ENCODE results near the gene ICOSLG.

Gene ICOSLG

DNA sequence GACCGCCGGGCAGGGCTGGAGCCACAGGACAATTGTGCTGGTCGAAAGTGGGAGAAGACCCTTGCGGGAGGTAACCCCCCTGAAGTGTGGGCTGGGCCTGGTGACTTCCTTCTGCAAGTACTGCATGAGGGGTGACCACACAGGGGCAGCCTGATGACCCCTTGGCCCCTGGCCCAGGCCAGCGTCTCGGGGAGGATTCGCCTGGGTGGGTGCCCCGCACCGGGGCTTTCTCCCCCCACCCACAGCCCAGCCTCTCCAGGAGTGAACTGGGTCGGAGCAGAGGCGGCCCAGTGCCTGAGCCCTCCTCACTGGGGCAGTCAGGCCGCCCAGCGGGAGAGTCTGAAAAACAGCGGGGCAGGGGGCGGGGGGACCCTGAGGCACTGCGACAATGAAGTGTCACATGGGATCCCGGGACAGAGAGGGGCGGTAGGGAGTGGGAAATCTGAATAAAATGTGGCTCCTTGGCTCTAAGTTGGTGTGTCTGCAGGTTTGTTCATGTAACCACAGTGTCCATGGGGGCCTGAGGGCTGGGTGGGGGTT lies 22.5 kb upstream of the ICOSLG start:
- no peak overlapping the region for H3K27ac ChIP-seq (ENCODE audit: low read length)
- no peaks in the 10 kb centered on the region for H3K79me2 ChIP-seq (ENCODE audit: low read length)
- no peak overlapping the region for H2AFZ ChIP-seq (ENCODE audit: low read length)
- H3K4me1 ChIP-seq (ENCODE audit: low read length) = no peaks in the 10 kb centered on the region
- no peak for TF ChIP-seq EZH2phosphoT487 (IDR thresholded peaks at IDR 0.05; ENCODE audit: low read length)
- TF ChIP-seq EZH2 (optimal IDR thresholded peaks at IDR 0.05; ENCODE audit: low read depth, low read length) = no peak
- TF ChIP-seq, protein P1, sequence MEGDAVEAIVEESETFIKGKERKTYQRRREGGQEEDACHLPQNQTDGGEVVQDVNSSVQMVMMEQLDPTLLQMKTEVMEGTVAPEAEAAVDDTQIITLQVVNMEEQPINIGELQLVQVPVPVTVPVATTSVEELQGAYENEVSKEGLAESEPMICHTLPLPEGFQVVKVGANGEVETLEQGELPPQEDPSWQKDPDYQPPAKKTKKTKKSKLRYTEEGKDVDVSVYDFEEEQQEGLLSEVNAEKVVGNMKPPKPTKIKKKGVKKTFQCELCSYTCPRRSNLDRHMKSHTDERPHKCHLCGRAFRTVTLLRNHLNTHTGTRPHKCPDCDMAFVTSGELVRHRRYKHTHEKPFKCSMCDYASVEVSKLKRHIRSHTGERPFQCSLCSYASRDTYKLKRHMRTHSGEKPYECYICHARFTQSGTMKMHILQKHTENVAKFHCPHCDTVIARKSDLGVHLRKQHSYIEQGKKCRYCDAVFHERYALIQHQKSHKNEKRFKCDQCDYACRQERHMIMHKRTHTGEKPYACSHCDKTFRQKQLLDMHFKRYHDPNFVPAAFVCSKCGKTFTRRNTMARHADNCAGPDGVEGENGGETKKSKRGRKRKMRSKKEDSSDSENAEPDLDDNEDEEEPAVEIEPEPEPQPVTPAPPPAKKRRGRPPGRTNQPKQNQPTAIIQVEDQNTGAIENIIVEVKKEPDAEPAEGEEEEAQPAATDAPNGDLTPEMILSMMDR (IDR thresholded peaks at IDR 0.05; ENCODE audit: low read length) = no peak
- H3F3A ChIP-seq (ENCODE audit: insufficient read depth, low read length) = no peaks in the 10 kb centered on the region
- peaks cover 36% of the 10 kb centered on the region for H3K27me3 ChIP-seq (replicated peaks; ENCODE audit: insufficient read depth, low read length)
- no peaks in the 10 kb centered on the region for H3K36me3 ChIP-seq (replicated peaks; ENCODE audit: insufficient read depth, low read length)
- no peak overlapping the region for H3K4me3 ChIP-seq (ENCODE audit: low read length)
- H3K9ac ChIP-seq (ENCODE audit: low read length) = no peak overlapping the region
- no peaks in the 10 kb centered on the region for H4K20me1 ChIP-seq (ENCODE audit: insufficient read depth, low read length)
- H3K9me2 ChIP-seq (replicated peaks; ENCODE audit: insufficient read depth, low read length) = no peaks in the 10 kb centered on the region
- no peak overlapping the region for H3K4me2 ChIP-seq (ENCODE audit: low read depth, low read length)
- DNase-seq = no peak
- H3K9me3 ChIP-seq (replicated peaks; ENCODE audit: insufficient read depth, low read length) = no peaks in the 10 kb centered on the region

DNA sequence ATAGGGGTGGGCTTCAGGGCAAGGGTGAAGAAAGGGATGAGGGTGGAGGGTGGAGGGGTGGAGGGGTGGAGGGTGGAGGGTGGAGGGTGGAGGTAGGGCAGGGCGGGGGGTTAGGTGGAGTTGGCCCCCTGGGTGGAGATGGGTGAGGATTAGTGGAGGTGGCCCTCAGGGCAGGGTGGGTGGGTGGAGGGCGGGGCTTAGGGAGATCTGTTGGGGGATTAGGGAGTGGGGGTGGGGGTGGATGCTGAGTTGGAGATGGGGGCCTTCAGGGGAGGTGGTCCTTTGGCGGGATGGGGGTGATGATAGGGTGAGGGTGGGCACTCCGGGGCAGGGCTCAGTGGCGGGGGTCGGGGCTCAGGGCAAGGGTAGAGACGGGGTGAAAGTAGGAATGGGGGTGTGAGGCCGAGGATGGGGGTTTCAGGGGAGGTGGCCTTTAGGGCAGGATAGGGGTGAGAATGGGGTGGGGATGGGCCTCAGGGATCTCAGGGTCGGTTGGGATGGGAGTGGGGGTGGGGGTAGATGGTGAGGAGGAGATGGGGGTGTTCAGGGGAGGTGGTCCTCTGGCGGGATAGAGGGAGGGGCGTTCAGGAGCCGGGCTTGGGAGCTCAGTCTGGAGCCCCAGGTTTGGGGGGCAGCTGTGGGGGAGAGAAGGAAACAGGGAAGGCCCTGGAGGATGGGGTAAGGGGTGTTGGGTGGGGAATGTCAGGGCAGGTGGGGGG lies 21.8 kb upstream of the ICOSLG start:
- H3F3A ChIP-seq (ENCODE audit: insufficient read depth, low read length) = no peaks in the 10 kb centered on the region

DNA sequence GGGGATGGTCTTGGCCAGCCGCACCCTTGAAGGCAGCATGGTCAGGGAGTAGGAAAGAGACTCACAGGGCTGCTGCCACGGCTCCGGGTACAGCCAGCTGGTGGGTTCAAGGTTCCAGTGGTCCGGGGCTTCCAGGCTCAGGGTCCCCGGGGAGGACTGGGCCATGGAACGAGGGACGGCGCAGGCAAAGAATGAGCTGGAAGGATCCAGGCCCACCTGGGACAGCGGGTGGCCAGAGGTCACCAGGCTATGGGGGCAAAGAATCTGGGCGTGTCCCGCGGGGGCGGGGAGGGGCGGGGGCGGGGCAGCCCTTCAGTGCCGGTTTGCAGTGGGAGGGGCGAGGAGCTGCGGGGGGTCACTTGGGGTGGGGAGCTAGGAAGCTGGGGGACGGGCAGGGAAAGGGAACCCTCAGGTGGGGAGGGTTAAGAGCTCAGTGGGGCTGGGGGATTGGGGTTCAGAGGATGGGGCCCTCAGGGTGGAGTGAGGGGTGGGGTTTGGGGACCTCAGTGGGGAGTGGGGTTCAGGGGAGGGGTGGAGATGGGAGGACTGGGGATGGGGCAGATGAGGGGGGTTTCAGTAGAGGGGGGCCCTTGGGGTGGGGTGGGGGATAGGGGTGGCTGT lies 21.0 kb upstream of the ICOSLG start, which contains the start of gene DNMT3L:
DNMT3L (minus strand) TSS at position 223 of the 621 bp plus-strand sequence. CDS start 638 bp downstream, outside the sequence.
- no peak within 1 kb of the TSS for H2AFZ ChIP-seq (ENCODE audit: low read length)
- no peaks in the 10 kb centered on the region for H3K9me2 ChIP-seq (replicated peaks; ENCODE audit: insufficient read depth, low read length)
- H3K36me3 ChIP-seq (replicated peaks; ENCODE audit: insufficient read depth, low read length) = no peaks in the 10 kb centered on the region
- H3F3A ChIP-seq (ENCODE audit: insufficient read depth, low read length) = no peaks in the 10 kb centered on the region
- H3K27ac ChIP-seq (ENCODE audit: low read length) = no peak within 1 kb of the TSS
- H3K79me2 ChIP-seq (ENCODE audit: low read length) = no peaks in the 10 kb centered on the region
- no peak for DNase-seq
- H3K27me3 ChIP-seq (replicated peaks; ENCODE audit: insufficient read depth, low read length) = peaks cover 42% of the 10 kb centered on the region
- no peaks in the 10 kb centered on the region for H3K9me3 ChIP-seq (replicated peaks; ENCODE audit: insufficient read depth, low read length)
- no peak within 1 kb of the TSS for H3K4me2 ChIP-seq (ENCODE audit: low read depth, low read length)
- H3K9ac ChIP-seq (ENCODE audit: low read length) = no peak within 1 kb of the TSS
- H4K20me1 ChIP-seq (ENCODE audit: insufficient read depth, low read length) = no peaks in the 10 kb centered on the region
- H3K4me1 ChIP-seq (ENCODE audit: low read length) = no peaks in the 10 kb centered on the region
- no peak within 1 kb of the TSS for H3K4me3 ChIP-seq (ENCODE audit: low read length)
- TF ChIP-seq EZH2phosphoT487 (IDR thresholded peaks at IDR 0.05; ENCODE audit: low read length) = no peak
- no peak for TF ChIP-seq EZH2 (optimal IDR thresholded peaks at IDR 0.05; ENCODE audit: low read depth, low read length)
- TF ChIP-seq, protein P1 (IDR thresholded peaks at IDR 0.05; ENCODE audit: low read length) = no peak

More for the DNA sequence above, 21.8 kb upstream of the ICOSLG start:
- TF ChIP-seq, protein P1 (IDR thresholded peaks at IDR 0.05; ENCODE audit: low read length) = no peak
- TF ChIP-seq EZH2phosphoT487 (IDR thresholded peaks at IDR 0.05; ENCODE audit: low read length) (no peak), EZH2 (optimal IDR thresholded peaks at IDR 0.05; ENCODE audit: low read depth, low read length) (no peak)
- no peak for DNase-seq
- H3K9ac ChIP-seq (ENCODE audit: low read length) = no peak overlapping the region
- H3K36me3 ChIP-seq (replicated peaks; ENCODE audit: insufficient read depth, low read length) = no peaks in the 10 kb centered on the region
- no peaks in the 10 kb centered on the region for H3K4me1 ChIP-seq (ENCODE audit: low read length)
- no peak overlapping the region for H3K4me3 ChIP-seq (ENCODE audit: low read length)
- no peak overlapping the region for H3K4me2 ChIP-seq (ENCODE audit: low read depth, low read length)
- H3K27ac ChIP-seq (ENCODE audit: low read length) = no peak overlapping the region
- peaks cover 42% of the 10 kb centered on the region for H3K27me3 ChIP-seq (replicated peaks; ENCODE audit: insufficient read depth, low read length)
- H3K9me2 ChIP-seq (replicated peaks; ENCODE audit: insufficient read depth, low read length) = no peaks in the 10 kb centered on the region
- H3K9me3 ChIP-seq (replicated peaks; ENCODE audit: insufficient read depth, low read length) = no peaks in the 10 kb centered on the region
- no peak overlapping the region for H2AFZ ChIP-seq (ENCODE audit: low read length)
- H3K79me2 ChIP-seq (ENCODE audit: low read length) = no peaks in the 10 kb centered on the region
- H4K20me1 ChIP-seq (ENCODE audit: insufficient read depth, low read length) = no peaks in the 10 kb centered on the region

Data from MM.1S (cell line).